NCI-H2107 (cell line): ENCODE results near the gene CNTN3.

ENCODE experiments used
- DNase-seq: peaks from one replicate; lab custom pipeline; 2025; lab: John Stamatoyannopoulos, UW

CNTN3 gene

GRCh38 chr3:74607803-74608202 is 6.7 kb downstream of the CNTN3 start:
- DNase-seq: no peak

GRCh38 chr3:74606996-74607395 is 7.5 kb downstream of the CNTN3 start:
- DNase-seq: no peak

- no peak for DNase-seq
Observed at GRCh38 chr3:74605437-74605836, 9.0 kb downstream of the CNTN3 start.

- DNase-seq: no peak
Observed at GRCh38 chr3:74603292-74603691, 11.2 kb downstream of the CNTN3 start.

- no peak for DNase-seq
Observed at GRCh38 chr3:74602471-74602870, 12.0 kb downstream of the CNTN3 start.

GRCh38 chr3:74601793-74602192 is 12.7 kb downstream of the CNTN3 start:
- DNase-seq: no peak

- DNase-seq: no peak
Observed at GRCh38 chr3:74599564-74599963, 14.9 kb downstream of the CNTN3 start.

- no peak for DNase-seq
Observed at GRCh38 chr3:74593152-74593551, 21.3 kb downstream of the CNTN3 start.

- DNase-seq: no peak
Observed at GRCh38 chr3:74592359-74592758, 22.1 kb downstream of the CNTN3 start.

- no peak for DNase-seq
Observed at GRCh38 chr3:74591946-74592345, 22.5 kb downstream of the CNTN3 start.

- DNase-seq: no peak
Observed at GRCh38 chr3:74591342-74591741, 23.1 kb downstream of the CNTN3 start.

GRCh38 chr3:74590620-74591262 is 23.7 kb downstream of the CNTN3 start:
- no peak for DNase-seq

- no peak for DNase-seq
Observed at GRCh38 chr3:74584782-74585181, 29.7 kb downstream of the CNTN3 start.

GRCh38 chr3:74582982-74583381 is 31.5 kb downstream of the CNTN3 start:
- DNase-seq: no peak

- no peak for DNase-seq
Observed at GRCh38 chr3:74575857-74576256, 38.6 kb downstream of the CNTN3 start.

- DNase-seq: no peak
Observed at GRCh38 chr3:74571118-74571517, 43.3 kb downstream of the CNTN3 start.
